ENCODE results near the gene PTPRCAP.
"Not testable (repeated sequence)": the region's sequence is repeated elsewhere in the genome, so short reads cannot be mapped to it uniquely, and the experiment has no call there.

PTPRCAP gene

GRCh38 chr11:67440229-67441097, 3.0 kb upstream of the PTPRCAP start:
- no peak for DNase-seq

GRCh38 chr11:67439321-67440228, 2.1 kb upstream of the PTPRCAP start:
- DNase-seq = no peak

- DNase-seq = peak; percentile 72
These were observed 848 bp upstream of the PTPRCAP start for GRCh38 chr11:67438158-67438902.

GRCh38 chr11:67437809-67438157, 301 bp upstream of the PTPRCAP start:
- DNase-seq = no peak

GRCh38 chr11:67436459-67437081, 912 bp downstream of the PTPRCAP start:
- peak; percentile 59 for DNase-seq

- DNase-seq = no peak
These were observed 1.6 kb downstream of the PTPRCAP start for GRCh38 chr11:67435727-67436458.

- peak; percentile 46 for DNase-seq
These were observed 2.3 kb downstream of the PTPRCAP start for GRCh38 chr11:67435031-67435726.

- no peak for DNase-seq
These were observed 3.0 kb downstream of the PTPRCAP start for GRCh38 chr11:67434395-67434881.

GRCh38 chr11:67433536-67434394, 3.7 kb downstream of the PTPRCAP start:
- DNase-seq = no peak

GRCh38 chr11:67432655-67433349, 4.7 kb downstream of the PTPRCAP start:
- DNase-seq = no peak

- DNase-seq = no peak
These were observed 5.9 kb downstream of the PTPRCAP start for GRCh38 chr11:67431346-67432249.

GRCh38 chr11:67429722-67430121, 7.8 kb downstream of the PTPRCAP start:
- DNase-seq = no peak

- no peak for DNase-seq
These were observed 8.3 kb downstream of the PTPRCAP start for GRCh38 chr11:67429038-67429668.

GRCh38 chr11:67428052-67429001, 9.2 kb downstream of the PTPRCAP start, which contains the start of gene RPS6KB2:
Gene RPS6KB2 (plus strand): TSS chr11:67428494. CDS start chr11:67428546, 52 bp downstream.
- DNase-seq = peak; percentile 98

- not testable (repeated sequence) for DNase-seq
These were observed 10.1 kb downstream of the PTPRCAP start for GRCh38 chr11:67427364-67427859.

All from CD4-positive, alpha-beta T cell treated with Interleukin-4 for 4 hours (primary cell).